ENCODE data around the gene CACFD1.

Gene CACFD1

DNA sequence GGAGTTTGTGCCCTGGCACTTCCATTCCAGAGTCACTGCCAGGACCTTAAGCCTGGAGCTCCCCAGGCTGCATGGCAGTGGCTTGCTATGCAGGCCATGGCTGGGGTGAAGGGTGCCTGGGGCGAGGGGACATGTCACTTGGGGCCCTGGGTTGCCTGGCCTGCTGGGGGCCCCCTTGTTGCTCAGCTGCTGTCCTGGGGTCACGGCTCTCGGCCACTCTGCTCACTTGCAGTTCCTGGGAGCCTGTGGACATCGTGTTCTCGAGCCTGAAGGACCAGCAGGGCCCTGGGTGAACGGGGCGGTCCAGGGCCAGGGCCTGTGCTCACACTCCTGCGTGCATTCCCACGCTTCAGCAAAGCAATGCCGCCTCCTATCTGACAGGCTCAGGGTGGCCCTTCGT is 33.6 kb downstream of the CACFD1 start:
- no peak for TF ChIP-seq POLR2AphosphoS5 (IDR thresholded peaks at IDR 0.05; ENCODE audit: low read depth, low read length)

DNA sequence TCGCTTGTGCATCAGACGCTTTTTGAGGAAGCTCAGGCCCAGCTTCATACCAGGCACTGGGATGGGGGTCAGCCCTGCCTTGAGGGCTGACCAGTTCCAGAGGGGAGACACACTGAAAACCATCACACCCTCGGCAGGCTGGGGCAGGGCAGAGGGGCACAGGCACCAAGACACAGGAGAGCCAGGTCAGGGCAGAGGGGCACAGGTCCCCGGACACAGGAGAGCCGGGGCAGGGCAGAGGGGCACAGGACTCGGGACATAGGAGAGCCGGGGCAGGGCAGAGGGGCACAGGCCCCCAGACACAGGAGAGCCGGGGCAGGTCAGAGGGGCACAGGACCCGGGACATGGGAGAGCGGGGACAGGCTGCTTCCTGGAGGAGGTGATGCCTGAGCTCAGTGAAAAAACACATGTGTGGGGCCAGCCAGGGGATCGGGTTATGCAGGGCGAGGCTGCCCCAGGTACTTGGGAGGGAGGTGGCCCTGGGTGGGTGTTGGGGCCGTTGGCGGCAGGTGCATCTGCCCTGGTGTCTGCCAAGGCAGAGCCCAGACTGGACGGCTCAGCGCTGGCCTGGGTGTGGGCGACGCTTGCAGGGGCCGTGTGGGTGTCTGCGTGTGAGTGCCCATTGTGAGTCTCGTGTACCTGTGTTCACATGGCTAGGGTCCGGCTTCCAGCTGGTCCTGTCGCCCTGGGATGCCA is 34.2 kb downstream of the CACFD1 start:
- TF ChIP-seq, protein P1, sequence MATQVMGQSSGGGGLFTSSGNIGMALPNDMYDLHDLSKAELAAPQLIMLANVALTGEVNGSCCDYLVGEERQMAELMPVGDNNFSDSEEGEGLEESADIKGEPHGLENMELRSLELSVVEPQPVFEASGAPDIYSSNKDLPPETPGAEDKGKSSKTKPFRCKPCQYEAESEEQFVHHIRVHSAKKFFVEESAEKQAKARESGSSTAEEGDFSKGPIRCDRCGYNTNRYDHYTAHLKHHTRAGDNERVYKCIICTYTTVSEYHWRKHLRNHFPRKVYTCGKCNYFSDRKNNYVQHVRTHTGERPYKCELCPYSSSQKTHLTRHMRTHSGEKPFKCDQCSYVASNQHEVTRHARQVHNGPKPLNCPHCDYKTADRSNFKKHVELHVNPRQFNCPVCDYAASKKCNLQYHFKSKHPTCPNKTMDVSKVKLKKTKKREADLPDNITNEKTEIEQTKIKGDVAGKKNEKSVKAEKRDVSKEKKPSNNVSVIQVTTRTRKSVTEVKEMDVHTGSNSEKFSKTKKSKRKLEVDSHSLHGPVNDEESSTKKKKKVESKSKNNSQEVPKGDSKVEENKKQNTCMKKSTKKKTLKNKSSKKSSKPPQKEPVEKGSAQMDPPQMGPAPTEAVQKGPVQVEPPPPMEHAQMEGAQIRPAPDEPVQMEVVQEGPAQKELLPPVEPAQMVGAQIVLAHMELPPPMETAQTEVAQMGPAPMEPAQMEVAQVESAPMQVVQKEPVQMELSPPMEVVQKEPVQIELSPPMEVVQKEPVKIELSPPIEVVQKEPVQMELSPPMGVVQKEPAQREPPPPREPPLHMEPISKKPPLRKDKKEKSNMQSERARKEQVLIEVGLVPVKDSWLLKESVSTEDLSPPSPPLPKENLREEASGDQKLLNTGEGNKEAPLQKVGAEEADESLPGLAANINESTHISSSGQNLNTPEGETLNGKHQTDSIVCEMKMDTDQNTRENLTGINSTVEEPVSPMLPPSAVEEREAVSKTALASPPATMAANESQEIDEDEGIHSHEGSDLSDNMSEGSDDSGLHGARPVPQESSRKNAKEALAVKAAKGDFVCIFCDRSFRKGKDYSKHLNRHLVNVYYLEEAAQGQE (IDR thresholded peaks at IDR 0.05; ENCODE audit: insufficient read depth in 1 of 2, low read depth in 2 of 2, low read length in 2 of 2), result no peak
- TF ChIP-seq POLR2AphosphoS5 (IDR thresholded peaks at IDR 0.05; ENCODE audit: low read depth, low read length), result no peak
- no peak for TF ChIP-seq FOXP2 (optimal IDR thresholded peaks at IDR 0.05; ENCODE audit: borderline replicate concordance, extremely low read depth, extremely low read length, insufficient read depth)

DNA sequence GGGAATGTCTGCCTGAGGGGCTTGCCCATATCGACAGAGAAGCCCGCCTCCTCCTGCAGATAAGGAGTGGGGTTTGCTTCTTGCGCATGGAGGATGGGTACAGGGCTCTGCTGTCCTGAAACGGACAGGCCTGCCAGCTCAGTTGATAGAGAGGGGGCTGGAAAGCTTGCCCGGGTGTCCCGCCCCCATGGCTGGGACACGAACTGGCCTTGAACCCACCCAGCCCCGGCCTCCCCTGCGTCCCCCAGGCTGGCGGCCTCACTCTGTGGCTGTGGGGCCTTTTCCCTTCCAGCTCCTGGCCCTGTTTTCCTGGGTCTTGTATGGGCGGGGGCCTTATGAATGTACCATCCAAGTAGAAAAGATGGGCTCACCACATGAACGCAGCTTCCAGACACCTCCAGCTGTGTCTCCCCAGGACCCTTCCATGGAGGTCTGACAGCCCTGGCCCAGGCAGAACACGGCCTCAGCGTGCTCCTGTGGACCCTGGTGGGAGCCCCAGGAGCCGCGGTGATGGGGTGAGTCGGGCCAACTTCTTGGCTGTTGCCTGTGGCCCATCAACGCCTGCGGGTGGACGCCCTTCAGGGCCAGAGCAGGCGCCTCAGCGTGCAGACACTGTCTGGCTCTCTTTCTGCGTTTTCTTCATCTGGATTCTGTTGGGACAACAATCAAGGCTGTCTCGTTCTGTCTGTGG is 35.0 kb downstream of the CACFD1 start:
- no peak for TF ChIP-seq TAF1 (IDR thresholded peaks at IDR 0.05; ENCODE audit: borderline replicate concordance, insufficient read depth, low read length)
- TF ChIP-seq, protein P1 (IDR thresholded peaks at IDR 0.05; ENCODE audit: insufficient read depth in 1 of 2, low read depth in 2 of 2, low read length in 2 of 2), result no peak
- no peak for TF ChIP-seq FOXP2 (optimal IDR thresholded peaks at IDR 0.05; ENCODE audit: borderline replicate concordance, extremely low read depth, extremely low read length, insufficient read depth)
- no peak for TF ChIP-seq POLR2AphosphoS5 (IDR thresholded peaks at IDR 0.05; ENCODE audit: low read depth, low read length)
- no peak for TF ChIP-seq SIN3A (IDR thresholded peaks at IDR 0.05; ENCODE audit: borderline replicate concordance, insufficient read depth, low read length)

DNA sequence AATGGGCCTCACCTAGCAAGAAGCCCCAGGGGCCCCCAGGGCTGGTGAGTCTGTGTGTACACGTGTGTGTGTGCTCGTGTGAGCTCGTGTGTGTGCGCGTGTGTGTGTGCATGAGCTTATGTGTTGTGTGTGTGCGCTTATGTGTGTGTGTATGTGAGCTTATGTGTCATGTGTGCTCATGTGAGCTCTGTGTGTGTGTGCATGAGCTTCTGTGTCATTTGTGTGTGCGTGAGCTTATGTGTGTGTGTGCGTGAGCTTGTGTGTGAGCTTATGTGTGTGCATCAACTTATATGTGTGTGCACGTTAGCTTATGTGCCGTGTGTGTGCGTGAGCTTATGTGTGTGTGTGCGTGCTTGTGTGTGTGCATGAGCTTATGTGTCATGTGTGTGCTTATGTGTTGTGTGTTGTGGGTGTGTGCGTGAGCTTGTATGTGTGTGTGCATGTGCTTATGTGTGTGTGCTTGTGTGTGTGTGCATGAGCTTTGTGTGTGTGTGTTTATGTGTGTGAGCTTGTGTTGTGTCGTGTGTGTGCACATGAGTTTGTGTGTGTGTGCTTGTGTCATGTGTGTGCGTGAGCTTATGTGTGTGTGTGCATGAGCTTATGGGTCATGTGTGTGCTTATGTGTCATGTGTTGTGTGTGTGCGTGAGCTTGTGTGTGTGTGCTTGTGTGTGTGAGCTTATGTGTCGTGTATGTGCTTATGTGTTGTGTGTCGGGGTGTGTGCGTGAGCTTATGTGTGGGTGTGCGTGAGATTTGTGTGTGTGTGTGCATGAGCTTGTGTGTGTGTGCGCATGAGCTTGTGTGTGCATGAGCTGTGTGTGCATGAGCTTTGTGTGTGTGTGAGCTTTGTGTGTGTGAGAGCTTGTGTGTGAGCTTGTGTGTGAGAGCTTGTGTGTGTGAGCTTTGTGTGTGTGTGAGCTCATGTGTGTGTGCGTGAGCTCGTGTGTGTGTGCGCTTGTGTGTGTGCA is 35.8 kb downstream of the CACFD1 start:
- no peak for TF ChIP-seq FOXP2 (optimal IDR thresholded peaks at IDR 0.05; ENCODE audit: borderline replicate concordance, extremely low read depth, extremely low read length, insufficient read depth)
- TF ChIP-seq SIN3A (IDR thresholded peaks at IDR 0.05; ENCODE audit: borderline replicate concordance, insufficient read depth, low read length), result no peak
- TF ChIP-seq, protein P1 (IDR thresholded peaks at IDR 0.05; ENCODE audit: insufficient read depth in 1 of 2, low read depth in 2 of 2, low read length in 2 of 2), result no peak
- no peak for TF ChIP-seq POLR2AphosphoS5 (IDR thresholded peaks at IDR 0.05; ENCODE audit: low read depth, low read length)
- no peak for TF ChIP-seq TAF1 (IDR thresholded peaks at IDR 0.05; ENCODE audit: borderline replicate concordance, insufficient read depth, low read length)
